Smooth muscle cell (in vitro differentiated cells): Measurements from ENCODE around the gene GBF1. TPM values are rescaled to one million over a fixed set of nuclear protein-coding genes. Genes with fewer than 3 reads are reported as not detected.
A peak's percentile ranks its signal among the peaks of the same experiment; 100 is the strongest.

ENCODE experiments used
- DNase-seq: peaks from one replicate; lab custom pipeline; 2025; ENCODE audit not compliant: unreplicated experiment; lab: John Stamatoyannopoulos, UW
- H2AFZ ChIP-seq: fragments of 200-600 bp; sonication (generic); 2 replicates; pipeline ENCODE4 v1.6.0; 2016; ENCODE audit warnings: antibody characterized with exemption, low read depth, mild to moderate bottlenecking
- H3F3A ChIP-seq: fragments of 200-600 bp; sonication (generic); 2 replicates; pipeline ENCODE4 v1.6.0; 2017; ENCODE audit warnings: antibody characterized with exemption, low read depth
- H3K27ac ChIP-seq: fragments of 200-600 bp; sonication (generic); 2 replicates; pipeline ENCODE4 v1.5.1; 2016; ENCODE audit warnings: low read depth, mild to moderate bottlenecking
- H3K27me3 ChIP-seq: fragments of 200-600 bp; sonication (generic); 2 replicates; pipeline ENCODE4 v1.6.1; 2016; ENCODE audit warnings: low read depth, mild to moderate bottlenecking
- H3K36me3 ChIP-seq: fragments of 200-600 bp; sonication (generic); 2 replicates; pipeline ENCODE4 v1.5.1; 2016; ENCODE audit warnings: low read depth
- H3K4me1 ChIP-seq: fragments of 200-600 bp; sonication (generic); 2 replicates; pipeline ENCODE4 v1.5.1; 2016; ENCODE audit warnings: low read depth
- H3K4me2 ChIP-seq: fragments of 200-600 bp; sonication (generic); 2 replicates; pipeline ENCODE4 v1.6.0; 2016; ENCODE audit warnings: mild to moderate bottlenecking
- H3K4me3 ChIP-seq: fragments of 200-600 bp; sonication (generic); 2 replicates; pipeline ENCODE4 v1.5.1; 2016; ENCODE audit warnings: mild to moderate bottlenecking
- H3K79me2 ChIP-seq: fragments of 200-600 bp; sonication (generic); 2 replicates; pipeline ENCODE4 v1.6.0; 2016; ENCODE audit warnings: low read depth, mild to moderate bottlenecking
- H3K9ac ChIP-seq: fragments of 200-600 bp; sonication (generic); 2 replicates; pipeline ENCODE4 v1.6.0; 2016; ENCODE audit warnings: low read depth
- H3K9me3 ChIP-seq: fragments of 200-600 bp; sonication (generic); replicated peaks from 2 replicates; pipeline ENCODE4 v1.5.1; 2016; ENCODE audit warnings: low read depth
- H4K20me1 ChIP-seq: fragments of 200-600 bp; sonication (generic); 2 replicates; pipeline ENCODE4 v1.6.0; 2016; ENCODE audit warnings: low read depth
- CTCF ChIP-seq: fragments of 200-600 bp; sonication (generic); IDR thresholded peaks from 2 replicates; pipeline ENCODE4 v1.5.1; 2017; ENCODE audit warnings: borderline replicate concordance, mild to moderate bottlenecking, antibody characterized with exemption; ENCODE audit not compliant: insufficient read depth, poor library complexity, severe bottlenecking
- WGBS: methylation state at CpG from one replicate; pipeline ENCODE4 v1.1.7; 2016; ENCODE audit warnings: low lambda C conversion rate; 5-methylcytosine and 5-hydroxymethylcytosine counted together
- polyA plus RNA-seq: library from polyadenylated mRNA; unstranded; fragments of >200 nt; fragmentation: Nextera tagmentation; extraction: Ambion mirVana; gene quantifications from 2 replicates; pipeline ENCODE4 v1.2.1, GENCODE V29; 2016
- total RNA-seq: library from RNA; depleted of rRNA; stranded (reverse); fragments of >200 nt; gene quantifications from 2 replicates; pipeline ENCODE4 v1.2.3, GENCODE V29; 2014

The GBF1 gene
- total and polyA plus RNA-seq, 2 experiments from 2014 or later, result 52.8 to 56.4 TPM

- Histone ChIP-seq H4K20me1 (peaks cover 98% of the 10 kb centered on the region), H3K36me3 (no peaks in the 10 kb centered on the region), H3K9ac (no peak overlapping the region), H3K27ac (no peak overlapping the region), H3K4me2 (no peak overlapping the region), H3K27me3 (no peaks in the 10 kb centered on the region), H2AFZ (no peak overlapping the region), H3K4me1 (peaks cover 8% of the 10 kb centered on the region), H3K4me3 (no peak overlapping the region), H3K9me3 (no peaks in the 10 kb centered on the region), H3K79me2 (peaks cover 92% of the 10 kb centered on the region), H3F3A (peaks cover 4% of the 10 kb centered on the region)
- no peak for TF ChIP-seq CTCF
- WGBS, result 76% methylated on average over 2 of the region's 2 CpGs
- DNase-seq, result no peak
Measured at GRCh38 chr10:102283488-102283887, 38.2 kb downstream of the GBF1 start.

- H3K9me3 ChIP-seq, result no peaks in the 10 kb centered on the region
- H3K9ac ChIP-seq, result no peak overlapping the region
- peaks cover 98% of the 10 kb centered on the region for H4K20me1 ChIP-seq
- peaks cover 4% of the 10 kb centered on the region for H3F3A ChIP-seq
- H2AFZ ChIP-seq, result no peak overlapping the region
- peak overlapping the region; percentile 5 for H3K27ac ChIP-seq
- DNase-seq, result no peak
- no peaks in the 10 kb centered on the region for H3K36me3 ChIP-seq
- 85% methylated on average over 2 of the region's 2 CpGs for WGBS
- no peak overlapping the region for H3K4me3 ChIP-seq
- no peak overlapping the region for H3K4me2 ChIP-seq
- H3K4me1 ChIP-seq, result peaks cover 6% of the 10 kb centered on the region
- peaks cover 91% of the 10 kb centered on the region for H3K79me2 ChIP-seq
- no peak for TF ChIP-seq CTCF
- H3K27me3 ChIP-seq, result no peaks in the 10 kb centered on the region
Measured at GRCh38 chr10:102283890-102284289, 38.6 kb downstream of the GBF1 start.

GRCh38 chr10:102284531-102284930 is 39.2 kb downstream of the GBF1 start:
- no peak for TF ChIP-seq CTCF
- peaks cover 91% of the 10 kb centered on the region for H3K79me2 ChIP-seq
- no peak for DNase-seq
- H3K4me2 ChIP-seq, result no peak overlapping the region
- no peak overlapping the region for H3K9ac ChIP-seq
- no peaks in the 10 kb centered on the region for H3K27me3 ChIP-seq
- H3K9me3 ChIP-seq, result no peaks in the 10 kb centered on the region
- 98% methylated on average over 2 of the region's 2 CpGs for WGBS
- no peaks in the 10 kb centered on the region for H3K36me3 ChIP-seq
- peaks cover under 1% of the 10 kb centered on the region for H3K4me1 ChIP-seq
- no peak overlapping the region for H2AFZ ChIP-seq
- H3K27ac ChIP-seq, result peak overlapping the region; percentile 5
- H3K4me3 ChIP-seq, result no peak overlapping the region
- peaks cover 4% of the 10 kb centered on the region for H3F3A ChIP-seq
- peaks cover 98% of the 10 kb centered on the region for H4K20me1 ChIP-seq

DNA sequence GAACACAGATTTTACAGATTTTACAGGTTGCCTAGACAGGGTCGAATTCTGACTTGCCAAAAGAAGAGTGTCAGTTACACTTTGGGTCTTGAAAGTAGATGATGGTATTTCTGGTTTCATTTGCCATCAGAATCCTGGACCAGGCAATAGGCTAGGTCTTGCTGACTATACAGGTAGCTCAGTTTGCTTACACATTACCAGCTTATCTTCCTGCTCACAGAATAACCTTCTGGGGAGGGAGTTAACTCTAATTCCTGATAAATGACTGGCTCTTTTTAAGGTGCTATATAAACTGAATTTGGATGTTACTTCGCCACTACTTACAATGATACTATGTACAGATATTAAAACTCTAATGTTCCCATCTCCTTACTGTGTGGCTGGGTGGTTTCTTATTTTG is 39.8 kb downstream of the GBF1 start:
- 94% methylated on average over 2 of the region's 2 CpGs for WGBS
- DNase-seq, result no peak
- no peak for TF ChIP-seq CTCF
- Histone ChIP-seq H3F3A (peaks cover 4% of the 10 kb centered on the region), H3K9ac (no peak overlapping the region), H3K36me3 (no peaks in the 10 kb centered on the region), H3K4me1 (no peaks in the 10 kb centered on the region), H4K20me1 (peaks cover 98% of the 10 kb centered on the region), H3K9me3 (no peaks in the 10 kb centered on the region), H3K27ac (no peak overlapping the region), H3K4me3 (no peak overlapping the region), H3K4me2 (no peak overlapping the region), H2AFZ (no peak overlapping the region), H3K79me2 (peaks cover 91% of the 10 kb centered on the region), H3K27me3 (no peaks in the 10 kb centered on the region)
